Measurements from ENCODE around the gene ZKSCAN3.

- TF ChIP-seq GATA3 (IDR thresholded peaks at IDR 0.05; ENCODE audit: low read depth, low read length) (no peak), GATA2 (IDR thresholded peaks at IDR 0.05; ENCODE audit: low read depth, low read length) (no peak)
Observed at GRCh38 chr6:28353356-28353755, 3.6 kb downstream of the ZKSCAN3 start.
